CD4-positive, CD25-positive, alpha-beta regulatory T cell (primary cell): Measurements from ENCODE around the gene LONRF2. TPM values are rescaled to one million over a fixed set of nuclear protein-coding genes. Genes with fewer than 3 reads are reported as not detected.

ENCODE experiments used
- ATAC-seq, 2 donors: fragments of 150-1000 bp; cut with Tn5 transposase; one replicate each; pipeline ENCODE4 v1.10.0; 2021; ENCODE audit warnings: low read depth in 2 of 2, moderate number of reproducible peaks in 2 of 2, moderate library complexity in 1 of 2
- DNase-seq, 3 donors: peaks; one replicate each; pipeline versions ENCODE4 v3.0.0 to v3.0.0-alpha.2; 2012 to 2022; ENCODE audit warnings: mixed read lengths in 1 of 3
- H3K27ac ChIP-seq: one replicate; pipeline ENCODE4 v1.7.0; 2013; ENCODE audit warnings: mild to moderate bottlenecking, low read length; ENCODE audit not compliant: insufficient read depth, poor library complexity, severe bottlenecking
- H3K27me3 ChIP-seq: one replicate; pipeline ENCODE4 v1.7.0; 2013; ENCODE audit warnings: low read length; ENCODE audit not compliant: control insufficient read depth, insufficient read depth
- H3K36me3 ChIP-seq: one replicate; pipeline ENCODE4 v1.7.0; 2013; ENCODE audit warnings: mild to moderate bottlenecking, low read length, moderate library complexity; ENCODE audit not compliant: control insufficient read depth, insufficient read depth
- H3K4me1 ChIP-seq: 2 replicates; pipeline ENCODE4 v1.7.0; 2013; ENCODE audit warnings: mild to moderate bottlenecking, low read length; ENCODE audit not compliant: insufficient read depth, control insufficient read depth, poor library complexity, severe bottlenecking
- H3K4me3 ChIP-seq: one replicate; pipeline ENCODE4 v1.7.0; 2013; ENCODE audit warnings: low read depth, mild to moderate bottlenecking, low read length, moderate library complexity
- H3K9me3 ChIP-seq, 2 experiments: 1 replicate in 1 of 2; 2 replicates in 1 of 2; pipeline ENCODE4 v1.7.0; 2013; ENCODE audit warnings: low read length in 2 of 2, mild to moderate bottlenecking in 1 of 2, moderate library complexity in 1 of 2; ENCODE audit not compliant: control insufficient read depth in 2 of 2
- H3K27ac Mint-ChIP-seq, 3 donors: one replicate each; pipeline ENCODE4 v1.8.0; 2020 to 2022; ENCODE audit warnings: mild to moderate bottlenecking in 3 of 3, mixed read lengths in 3 of 3, moderate library complexity in 2 of 3
- H3K27me3 Mint-ChIP-seq: one replicate; pipeline ENCODE4 v1.8.0; 2022; ENCODE audit warnings: mild to moderate bottlenecking, mixed read lengths
- H3K36me3 Mint-ChIP-seq: one replicate; pipeline ENCODE4 v1.8.0; 2020; ENCODE audit warnings: mixed read lengths
- H3K4me1 Mint-ChIP-seq, 4 donors: one replicate each; pipeline ENCODE4 v1.8.0; 2020 to 2022; ENCODE audit warnings: mixed read lengths in 4 of 4, mild to moderate bottlenecking in 1 of 4
- H3K4me3 Mint-ChIP-seq, 4 donors: one replicate each; pipeline ENCODE4 v1.8.0; 2020 to 2022; ENCODE audit warnings: mild to moderate bottlenecking in 4 of 4, mixed read lengths in 4 of 4, moderate library complexity in 3 of 4
- H3K9me3 Mint-ChIP-seq, 7 donors: one replicate each; pipeline ENCODE4 v1.8.0; 2020 to 2022; ENCODE audit warnings: mixed read lengths in 7 of 7, mild to moderate bottlenecking in 3 of 7, moderate library complexity in 2 of 7
- polyA plus RNA-seq, 4 donors: library from polyadenylated mRNA; unstranded; fragments of 300-500 nt; fragmentation: Illumina TruSeq; gene quantifications; one replicate each; pipeline ENCODE4 v1.2.3, GENCODE V29; 2021
- total RNA-seq: library from RNA; stranded (reverse); gene quantifications from one replicate; pipeline ENCODE4 v1.2.3, GENCODE V29; 2022

The LONRF2 gene
- total and polyA plus RNA-seq, 5 donors from 2014 or later, result 0.42 TPM; not detected in 4

GRCh38 chr2:100224988-100225710 is 97.2 kb downstream of the LONRF2 start:
- Histone ChIP-seq H3K27ac (no peak overlapping the region), H3K9me3 (peaks cover 0 to 1% of the 10 kb centered on the region in 2 experiments), H3K27me3 (peaks cover 4% of the 10 kb centered on the region), H3K4me3 (no peak overlapping the region), H3K4me1 (no peaks in the 10 kb centered on the region), H3K36me3 (no peaks in the 10 kb centered on the region)
- Mint-ChIP-seq H3K4me3 (no peak overlapping the region), H3K27me3 (peaks cover 14% of the 10 kb centered on the region), H3K9me3 (peaks cover 0 to 9% (median 0%) of the 10 kb centered on the region in 7 donors), H3K27ac (no peak overlapping the region), H3K36me3 (no peaks in the 10 kb centered on the region), H3K4me1 (no peaks in the 10 kb centered on the region)
- ATAC-seq (no peak), DNase-seq (no peak)

GRCh38 chr2:100223502-100223901 is 98.8 kb downstream of the LONRF2 start:
- DNase-seq (no peak), ATAC-seq (no peak)
- H3K9me3 Mint-ChIP-seq, result peaks cover 0 to 9% (median 0%) of the 10 kb centered on the region in 7 donors
- peaks cover 12% of the 10 kb centered on the region for H3K27me3 Mint-ChIP-seq
- H3K4me3 Mint-ChIP-seq, result no peak overlapping the region
- no peak overlapping the region for H3K4me3 ChIP-seq
- no peaks in the 10 kb centered on the region for H3K4me1 ChIP-seq
- peaks cover 4% of the 10 kb centered on the region for H3K27me3 ChIP-seq
- peaks cover 0 to under 1% (median 0%) of the 10 kb centered on the region in 4 donors for H3K4me1 Mint-ChIP-seq
- peaks cover 0 to 1% of the 10 kb centered on the region in 2 experiments for H3K9me3 ChIP-seq
- peak overlapping the region in 1 of 3 donors; percentile 10 for H3K27ac Mint-ChIP-seq
- H3K36me3 ChIP-seq, result no peaks in the 10 kb centered on the region
- H3K27ac ChIP-seq, result no peak overlapping the region
- no peaks in the 10 kb centered on the region for H3K36me3 Mint-ChIP-seq

Other genes with a start within 250 kb of the LONRF2 start
- gene AFF3, start 179.9 kb downstream of the LONRF2 start, total RNA-seq, result 10.1 TPM
- gene AFF3, start 179.9 kb downstream of the LONRF2 start, polyA plus RNA-seq, result 1 to 10 TPM in 3 of 4 donors, under 1 TPM in 1; 0.82 to 4.4 (median 2.8) TPM
- 0.81 TPM for gene CHST10, start 95.2 kb upstream of the LONRF2 start, total RNA-seq
- gene CHST10, start 95.2 kb upstream of the LONRF2 start, polyA plus RNA-seq, result under 1 TPM in 2 of 4 donors, not detected in 2; 0.20 to 0.75 TPM
- gene NMS, start 148.0 kb upstream of the LONRF2 start, total RNA-seq, result not detected
- gene NMS, start 148.0 kb upstream of the LONRF2 start, polyA plus RNA-seq, result not detected
- 45.2 TPM for gene PDCL3, start 240.5 kb upstream of the LONRF2 start, total RNA-seq
- 10 to 100 TPM; 52.1 to 62.5 (median 58.1) TPM for gene PDCL3, start 240.5 kb upstream of the LONRF2 start, polyA plus RNA-seq